CD1c-positive myeloid dendritic cell (primary cell): ENCODE results near the gene NF1.

ENCODE experiments used
- DNase-seq: peaks from one replicate; pipeline ENCODE4 v3.0.0-alpha.2; 2016; ENCODE audit errors: extremely low spot score

Gene NF1

DNA sequence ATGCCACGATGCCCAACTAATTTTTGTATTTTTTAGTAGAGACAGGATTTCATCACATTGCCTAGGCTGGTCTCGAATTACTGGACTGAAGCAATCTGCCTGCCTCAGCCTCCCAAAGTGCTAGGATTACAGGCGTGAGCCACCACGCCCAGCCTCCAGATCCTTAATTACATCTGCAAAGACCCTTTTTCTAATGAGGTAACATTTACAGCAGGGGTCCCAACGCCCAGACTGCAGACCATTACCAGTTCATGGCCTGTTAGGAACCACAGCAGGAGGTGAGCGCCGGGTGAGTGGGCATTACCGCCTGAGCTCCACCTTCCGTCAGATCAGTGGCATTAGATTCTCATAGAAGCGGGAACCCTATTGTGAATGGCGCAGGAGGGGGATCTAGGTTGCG, 292.7 kb downstream of the NF1 start:
- no peak for DNase-seq

DNA sequence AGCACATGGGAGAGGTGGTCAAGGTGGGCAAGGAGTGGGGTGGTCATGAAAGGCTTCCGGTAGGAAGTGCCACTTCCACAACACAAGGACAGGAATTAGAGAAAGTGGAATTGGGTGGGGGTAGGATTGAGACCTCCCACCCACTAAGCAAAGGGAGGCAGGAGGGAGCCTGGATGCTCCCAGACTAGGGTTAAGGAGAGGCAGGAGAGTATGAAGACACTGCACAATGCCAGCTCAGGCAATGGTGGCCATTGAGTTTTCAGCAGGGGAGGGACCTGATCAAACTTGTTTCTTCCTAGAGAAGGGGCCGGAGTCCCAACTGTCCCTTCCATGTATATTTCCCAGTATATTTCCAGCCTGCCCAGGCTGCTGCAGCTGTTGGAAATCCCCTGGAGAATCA, 293.6 kb downstream of the NF1 start:
- no peak for DNase-seq

DNA sequence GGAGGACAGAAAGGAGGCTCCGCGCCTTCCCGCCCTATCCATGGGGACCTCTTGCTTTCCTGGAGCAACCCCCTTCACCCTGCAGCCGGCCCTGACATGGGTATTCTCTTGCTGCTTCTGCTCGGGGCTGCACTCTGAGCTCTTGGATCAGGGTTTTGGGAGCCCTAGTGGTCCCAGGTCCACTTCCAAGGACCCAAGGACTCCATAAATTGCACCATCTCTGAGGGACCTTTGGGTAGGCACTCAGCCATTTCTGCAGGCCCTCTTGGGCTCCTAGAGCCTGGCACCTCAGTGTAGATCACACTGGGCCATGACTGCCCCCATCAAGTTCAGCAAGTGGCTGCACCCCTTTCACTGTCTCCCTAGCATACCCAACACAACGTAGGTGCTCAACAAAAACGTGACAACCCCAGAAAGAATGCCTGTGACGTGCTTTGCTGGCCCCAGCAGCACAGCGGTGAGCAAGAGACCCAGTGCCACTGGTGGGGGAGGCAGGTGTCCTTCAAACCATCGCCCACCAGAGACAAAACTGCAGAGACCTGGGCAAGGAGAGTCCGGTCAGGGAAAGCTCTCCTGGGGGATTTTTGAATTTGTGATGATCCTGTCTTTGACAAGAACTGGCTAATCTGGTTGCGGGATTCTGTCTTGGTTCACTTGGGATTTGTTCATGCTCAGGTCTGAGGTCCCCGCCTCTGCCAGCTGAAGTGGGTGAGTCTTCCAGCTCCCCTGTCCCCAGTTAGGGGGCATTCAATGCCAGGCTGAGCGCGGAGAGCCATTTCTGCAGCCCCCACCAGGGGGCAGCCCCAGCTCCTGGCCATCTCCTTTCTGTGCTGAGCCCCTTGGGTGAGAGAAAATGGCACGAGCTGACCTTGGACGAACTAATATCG, 294.2 kb downstream of the NF1 start:
- DNase-seq = peak; percentile 45

- no peak for DNase-seq
Observed at GRCh38 chr17:31389657-31390381, 295.0 kb downstream of the NF1 start.

DNA sequence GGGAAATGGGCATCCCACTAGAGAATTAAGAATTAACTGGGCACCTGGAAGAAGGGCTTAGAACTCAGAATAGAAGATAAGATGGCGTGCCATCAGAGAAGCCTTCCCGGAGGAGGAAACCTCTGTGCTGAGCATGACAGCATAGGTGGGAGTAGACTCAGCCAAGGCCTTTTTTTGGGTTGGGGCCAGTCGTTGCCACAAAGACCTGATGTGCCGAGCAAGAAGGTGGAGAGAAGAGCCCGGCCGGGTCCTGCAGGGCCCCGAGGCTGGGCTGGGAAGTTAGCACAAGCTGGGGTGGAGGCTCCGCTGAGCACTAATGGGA, 295.6 kb downstream of the NF1 start:
- no peak for DNase-seq

DNA sequence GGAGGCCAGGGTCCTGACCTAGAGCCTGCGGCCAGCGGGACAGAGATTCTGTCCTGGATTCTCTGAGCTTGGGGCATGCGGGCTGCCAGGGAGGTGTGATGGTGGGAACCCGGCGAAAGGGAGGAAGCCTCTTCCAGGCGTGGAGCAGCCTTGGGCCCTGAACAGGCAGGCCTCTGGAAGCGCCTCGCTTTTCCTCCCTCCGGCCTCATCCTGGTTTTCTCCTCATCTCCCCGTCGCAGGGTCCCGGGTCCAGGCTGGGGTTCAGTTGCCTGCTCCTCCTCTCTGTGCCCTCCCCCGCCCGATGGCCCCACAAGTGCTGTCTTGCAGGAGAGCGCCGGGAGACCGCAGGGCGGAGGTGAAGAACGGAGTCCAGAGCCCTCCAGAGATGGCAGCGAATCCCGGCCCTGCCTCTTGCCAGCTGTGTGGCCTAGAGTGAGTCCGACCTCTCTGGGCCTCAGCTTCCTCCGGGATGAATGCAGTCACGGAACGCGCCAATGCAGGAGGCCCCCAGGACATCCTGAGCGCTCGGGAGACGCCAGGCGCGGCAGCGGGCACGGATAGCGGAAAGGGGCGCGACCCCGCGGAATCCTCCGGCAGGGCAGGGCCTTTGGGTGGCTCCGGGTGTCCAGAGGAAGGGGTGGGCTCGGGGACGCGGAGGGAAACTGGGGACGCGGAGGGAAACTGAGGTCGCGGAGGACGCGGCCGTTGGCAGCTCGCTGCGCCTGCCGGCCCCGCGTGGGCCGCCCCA, 296.1 kb downstream of the NF1 start:
- no peak for DNase-seq

GRCh38 chr17:31391496-31391949, 296.7 kb downstream of the NF1 start, which contains the start of gene RAB11FIP4:
RAB11FIP4 (plus strand) TSS chr17:31391675; CDS start chr17:31391853, 178 bp downstream.
- DNase-seq = no peak

- no peak for DNase-seq
Observed at GRCh38 chr17:31392002-31392855, 297.5 kb downstream of the NF1 start.

- DNase-seq = no peak
Observed at GRCh38 chr17:31392856-31393748, 298.3 kb downstream of the NF1 start.

DNA sequence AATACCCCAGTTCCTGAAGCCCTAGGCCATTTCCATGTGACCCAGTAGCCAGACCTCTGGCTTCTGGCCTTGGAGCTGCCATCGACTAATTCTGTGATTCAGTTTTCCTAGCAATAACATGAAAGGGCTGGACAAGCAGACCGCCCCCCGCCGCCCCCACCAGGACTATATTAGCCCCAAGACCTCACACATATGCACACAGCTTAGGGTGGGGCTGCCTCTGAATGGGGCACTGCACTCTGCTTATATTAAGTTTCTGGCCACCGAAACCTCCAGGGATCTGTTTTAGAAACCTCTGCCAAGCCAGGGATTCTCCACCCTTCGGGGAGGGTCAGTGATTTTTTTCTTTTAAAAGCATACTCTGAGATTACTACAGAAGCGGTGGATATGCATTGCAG, 299.0 kb downstream of the NF1 start:
- no peak for DNase-seq

- DNase-seq = peak; percentile 32
Observed at GRCh38 chr17:31394544-31394943, 299.8 kb downstream of the NF1 start.

DNA sequence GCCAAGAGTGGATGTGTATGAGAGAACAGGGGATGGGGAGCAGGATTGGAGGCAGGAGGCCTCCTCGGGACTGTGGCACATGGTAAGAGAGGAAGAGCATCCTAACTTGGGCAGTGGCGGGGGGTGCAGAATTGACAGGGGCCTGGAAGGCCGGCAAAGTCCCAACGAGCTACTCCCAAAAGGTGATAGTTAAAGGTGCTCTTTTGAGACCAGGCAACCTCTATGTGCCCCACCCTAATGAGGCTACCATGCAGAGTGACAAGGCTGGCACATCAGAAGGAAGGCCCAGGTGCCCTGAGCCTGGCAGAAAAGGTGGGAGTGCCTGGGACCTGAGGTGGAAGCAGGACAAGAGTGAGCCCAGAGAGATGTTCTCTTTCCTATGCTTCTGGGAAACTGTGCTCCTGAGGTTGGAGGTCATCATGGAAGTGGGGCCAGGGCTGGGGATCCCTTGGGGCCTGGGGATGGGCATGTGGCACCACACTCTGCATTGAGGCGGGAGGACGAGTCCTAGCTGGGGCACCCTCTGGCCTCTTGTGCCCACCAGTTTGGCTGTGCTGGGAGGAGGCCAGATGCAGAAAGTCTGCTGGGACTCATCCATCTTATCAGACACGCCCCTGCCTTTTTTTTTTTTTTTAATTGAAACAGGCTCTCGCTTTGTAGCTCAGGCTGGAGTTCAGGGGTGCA, 302.6 kb downstream of the NF1 start:
- DNase-seq = no peak

GRCh38 chr17:31398381-31399311, 303.9 kb downstream of the NF1 start:
- DNase-seq = peak; percentile 32

GRCh38 chr17:31400481-31400950, 305.7 kb downstream of the NF1 start:
- DNase-seq = no peak

DNA sequence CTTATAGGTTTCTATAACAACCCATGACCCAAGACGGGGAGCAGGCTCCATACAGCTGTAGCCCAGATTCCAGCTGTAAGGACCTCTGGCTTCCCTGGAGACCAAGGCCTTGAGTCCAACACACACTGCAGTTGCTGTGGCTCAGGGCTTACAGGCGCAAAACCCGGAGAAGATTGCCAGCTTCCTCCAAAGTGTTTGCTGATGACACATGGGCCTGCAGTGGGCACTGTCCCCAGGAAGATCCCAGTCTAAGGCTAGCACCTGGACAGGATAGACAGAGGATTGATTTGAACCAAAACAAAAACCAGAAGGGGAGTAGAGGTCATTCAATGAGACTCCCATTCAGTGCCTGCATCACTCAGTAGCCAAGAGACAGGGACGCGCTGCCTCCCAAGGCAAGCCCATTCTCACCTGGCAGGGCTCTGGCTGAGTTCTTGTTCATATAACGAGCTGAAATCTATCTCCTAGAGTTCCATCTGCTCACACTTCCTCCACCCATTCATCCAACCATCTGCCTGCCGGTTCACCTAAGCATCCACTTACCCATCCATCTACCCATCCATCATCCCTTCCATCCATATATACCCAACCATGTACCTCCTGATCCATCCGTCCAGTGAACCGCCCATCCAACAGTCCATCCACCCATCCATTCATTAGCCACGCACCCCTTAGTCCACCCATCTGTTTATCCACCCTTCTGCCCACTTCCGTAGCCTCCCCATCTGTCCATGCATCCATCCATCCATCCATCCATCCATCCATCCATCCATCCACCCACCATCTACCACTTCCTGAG, 306.9 kb downstream of the NF1 start:
- no peak for DNase-seq

DNA sequence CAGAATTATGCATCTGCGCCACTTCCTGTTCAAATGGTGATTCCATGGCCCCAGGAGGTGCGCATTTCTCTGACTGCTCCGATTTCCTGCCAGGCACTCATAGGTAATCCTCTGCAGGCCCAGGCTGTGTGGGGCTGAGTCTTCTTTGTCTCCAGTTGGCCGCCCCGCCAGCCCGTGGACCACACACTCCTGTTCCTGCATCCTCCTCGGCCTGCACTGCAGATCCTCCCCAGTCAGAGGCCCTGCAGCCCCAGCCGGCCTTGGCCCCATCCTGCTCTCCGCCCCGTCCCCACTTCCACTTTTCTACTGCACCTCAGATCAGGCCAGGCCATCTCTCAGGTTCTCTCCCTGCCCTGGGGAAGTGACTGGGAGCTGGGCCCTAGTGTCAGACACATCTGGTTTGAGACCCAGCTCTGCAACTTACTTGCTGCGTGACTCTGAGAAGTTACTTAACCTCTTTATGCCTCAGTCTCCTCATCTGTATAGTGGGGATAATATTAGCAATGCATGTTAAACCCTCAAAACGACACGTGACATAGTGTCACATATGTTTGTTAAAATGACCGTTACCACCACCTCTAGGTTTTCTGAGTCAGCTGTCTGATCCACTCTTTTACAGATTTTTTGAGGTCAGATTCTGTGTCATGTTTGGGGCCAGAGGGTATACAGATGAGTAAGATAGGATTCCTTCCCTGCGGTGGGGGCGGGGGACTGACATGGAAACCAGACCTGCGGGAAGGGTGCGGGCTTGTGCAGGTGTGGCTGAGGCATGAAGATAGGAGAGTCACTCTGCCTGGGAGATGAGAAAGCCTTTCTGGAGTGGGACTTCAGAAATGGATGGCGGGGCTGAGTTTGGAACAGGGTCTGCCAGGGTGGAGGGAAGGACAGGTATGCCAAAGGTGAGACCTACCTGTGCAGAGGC, 309.5 kb downstream of the NF1 start:
- DNase-seq = no peak
